22Rv1 (cell line): Measurements from ENCODE around the gene ARRDC2.

ENCODE experiments used
- CTCF ChIP-seq: fragments of 450-650 bp; IDR thresholded peaks from 2 replicates; pipeline ENCODE4 v1.5.1; 2017; ENCODE audit warnings: mild to moderate bottlenecking
- ZFX ChIP-seq: fragments of 450-650 bp; IDR thresholded peaks from 2 replicates; pipeline ENCODE4 v1.6.1; 2017; ENCODE audit warnings: antibody characterized with exemption, borderline replicate concordance

GRCh38 chr19:17981611-17982010 is 26.4 kb upstream of the ARRDC2 start:
- TF ChIP-seq CTCF (no peak), ZFX (no peak)
